Peyer's patch (tissue), 4 donors: ENCODE measurements around the gene COL23A1.

Source experiments
- POLR2A ChIP-seq, 2 donors: fragments of 450-650 bp; IDR thresholded peaks; one replicate each; pipeline ENCODE4 v1.5.1; 2017; ENCODE audit warnings: antibody characterized with exemption in 2 of 2, mild to moderate bottlenecking in 2 of 2, moderate library complexity in 2 of 2
- TF ChIP-seq, protein P1 (sequence below), 6 experiments: fragments of 450-650 bp in 4 of 6; fragments of 200-600 bp in 2 of 6; sonication (generic) in 1 of 6; IDR thresholded peaks; one replicate each; pipeline ENCODE4 v1.5.1; 2017 to 2019; ENCODE audit warnings: antibody characterized with exemption in 6 of 6, mild to moderate bottlenecking in 3 of 6, moderate library complexity in 1 of 6

DNA sequence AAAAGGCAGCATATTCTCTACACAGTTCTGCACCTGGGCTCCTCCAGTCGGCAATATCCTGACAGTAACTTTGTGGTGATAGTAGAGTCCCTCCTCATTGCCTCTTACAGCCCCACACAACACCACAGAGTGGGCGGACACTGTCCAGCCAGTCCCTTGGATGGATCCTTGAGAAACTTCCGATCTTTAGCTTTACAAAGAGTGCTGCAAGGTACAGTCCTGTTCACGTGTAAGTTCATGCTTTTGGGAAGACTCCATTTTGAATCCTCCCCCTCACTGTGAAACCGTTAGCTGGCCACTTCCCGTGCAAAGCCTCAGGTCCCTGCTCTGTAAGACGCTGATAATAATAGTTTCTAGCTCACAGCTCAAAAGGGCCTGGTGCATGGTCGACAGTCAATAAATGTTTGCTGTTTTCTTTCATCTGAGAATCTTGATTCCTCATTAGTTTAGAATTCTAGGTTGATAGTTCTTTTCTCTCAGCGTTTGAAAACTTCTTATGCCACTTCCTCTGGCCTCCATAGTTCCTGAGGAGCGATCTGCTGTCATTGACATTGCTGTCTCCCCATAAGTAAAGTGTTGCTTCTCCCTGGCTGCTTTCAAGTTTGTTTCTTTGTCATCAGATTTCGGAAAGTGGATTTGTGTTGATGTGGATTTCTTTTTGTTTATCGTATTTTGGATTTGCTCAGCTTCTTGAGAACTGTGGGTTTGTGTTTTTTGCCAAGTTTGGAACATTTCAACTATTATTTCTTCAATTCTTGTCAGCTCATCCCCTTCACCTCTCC lies 82.9 kb downstream of the COL23A1 start:
- TF ChIP-seq, protein P1, sequence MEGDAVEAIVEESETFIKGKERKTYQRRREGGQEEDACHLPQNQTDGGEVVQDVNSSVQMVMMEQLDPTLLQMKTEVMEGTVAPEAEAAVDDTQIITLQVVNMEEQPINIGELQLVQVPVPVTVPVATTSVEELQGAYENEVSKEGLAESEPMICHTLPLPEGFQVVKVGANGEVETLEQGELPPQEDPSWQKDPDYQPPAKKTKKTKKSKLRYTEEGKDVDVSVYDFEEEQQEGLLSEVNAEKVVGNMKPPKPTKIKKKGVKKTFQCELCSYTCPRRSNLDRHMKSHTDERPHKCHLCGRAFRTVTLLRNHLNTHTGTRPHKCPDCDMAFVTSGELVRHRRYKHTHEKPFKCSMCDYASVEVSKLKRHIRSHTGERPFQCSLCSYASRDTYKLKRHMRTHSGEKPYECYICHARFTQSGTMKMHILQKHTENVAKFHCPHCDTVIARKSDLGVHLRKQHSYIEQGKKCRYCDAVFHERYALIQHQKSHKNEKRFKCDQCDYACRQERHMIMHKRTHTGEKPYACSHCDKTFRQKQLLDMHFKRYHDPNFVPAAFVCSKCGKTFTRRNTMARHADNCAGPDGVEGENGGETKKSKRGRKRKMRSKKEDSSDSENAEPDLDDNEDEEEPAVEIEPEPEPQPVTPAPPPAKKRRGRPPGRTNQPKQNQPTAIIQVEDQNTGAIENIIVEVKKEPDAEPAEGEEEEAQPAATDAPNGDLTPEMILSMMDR (IDR thresholded peaks at IDR 0.05): no peak
- no peak for TF ChIP-seq POLR2A (IDR thresholded peaks at IDR 0.05)
